Testis (tissue), 3 donors: ENCODE results near the gene PLPPR2. TPM values are rescaled to one million over a fixed set of nuclear protein-coding genes. Genes with fewer than 3 reads are reported as not detected.

ENCODE experiments used
- DNase-seq: peaks from one replicate; pipeline ENCODE4 v3.0.0-alpha.2; 2019
- H3K27ac ChIP-seq, 2 donors: fragments of 200-600 bp; sonication (generic); one replicate each; pipeline ENCODE4 v1.5.1; 2019
- H3K27me3 ChIP-seq: fragments of 200-600 bp; sonication (generic); one replicate; pipeline ENCODE4 v1.5.1; 2019
- H3K36me3 ChIP-seq: fragments of 200-600 bp; sonication (generic); one replicate; pipeline ENCODE4 v1.5.1; 2017; ENCODE audit warnings: low read depth; ENCODE audit errors: missing control alignments
- H3K4me1 ChIP-seq: fragments of 200-600 bp; sonication (generic); one replicate; pipeline ENCODE4 v1.5.1; 2019
- H3K4me3 ChIP-seq, 2 donors: fragments of 200-600 bp; sonication (generic); one replicate each; pipeline ENCODE4 v1.5.1; 2017 to 2019
- H3K9me3 ChIP-seq: fragments of 200-600 bp; sonication (generic); one replicate; pipeline ENCODE4 v1.5.1; 2017
- POLR2A ChIP-seq: fragments of 450-650 bp; IDR thresholded peaks from one replicate; pipeline ENCODE4 v1.6.1; 2017; ENCODE audit warnings: antibody characterized with exemption, mild to moderate bottlenecking, moderate library complexity
- WGBS, 2 donors: methylation state at CpG; one replicate each; pipeline ENCODE4 v1.1.5; 2018; 5-methylcytosine and 5-hydroxymethylcytosine counted together
- intact Hi-C: fragments of 100-400 bp; cut with DNase I; formaldehyde crosslinking; loops from one replicate; pipeline ENCODE4 v1.15.1; 2023; ENCODE audit warnings: low total_unique reads
- polyA plus RNA-seq: library from polyadenylated mRNA; stranded (reverse); fragments of 350-450 nt; fragmentation: Illumina TruSeq; extraction: RNeasy Lipid Tissue Mini Kit (QIAGEN cat#74804); gene quantifications from one replicate; pipeline ENCODE4 v1.2.3, GENCODE V29; 2014; ENCODE audit warnings: low read depth, low replicate concordance; ENCODE audit not compliant: insufficient read depth
- total RNA-seq, 2 donors: library from RNA; depleted of rRNA; stranded (reverse); fragments of >200 nt; gene quantifications; one replicate each; pipeline ENCODE4 v1.2.3, GENCODE V29; 2016
- TF ChIP-seq, protein P1 (sequence below), 3 experiments: fragments of 450-650 bp in 2 of 3; fragments of 200-600 bp in 1 of 3; sonication (generic) in 1 of 3; IDR thresholded peaks; one replicate each; pipeline ENCODE4 v1.5.1; 2016 to 2019; ENCODE audit warnings: antibody characterized with exemption in 3 of 3, mild to moderate bottlenecking in 2 of 3, moderate library complexity in 1 of 3

The PLPPR2 gene
- total and polyA plus RNA-seq, 3 donors from 2014 or later, result 20.3 to 28.9 (median 27.1) TPM

- DNase-seq, result no peak
Observed at GRCh38 chr19:11379857-11380350, 24.7 kb downstream of the PLPPR2 start.

DNA sequence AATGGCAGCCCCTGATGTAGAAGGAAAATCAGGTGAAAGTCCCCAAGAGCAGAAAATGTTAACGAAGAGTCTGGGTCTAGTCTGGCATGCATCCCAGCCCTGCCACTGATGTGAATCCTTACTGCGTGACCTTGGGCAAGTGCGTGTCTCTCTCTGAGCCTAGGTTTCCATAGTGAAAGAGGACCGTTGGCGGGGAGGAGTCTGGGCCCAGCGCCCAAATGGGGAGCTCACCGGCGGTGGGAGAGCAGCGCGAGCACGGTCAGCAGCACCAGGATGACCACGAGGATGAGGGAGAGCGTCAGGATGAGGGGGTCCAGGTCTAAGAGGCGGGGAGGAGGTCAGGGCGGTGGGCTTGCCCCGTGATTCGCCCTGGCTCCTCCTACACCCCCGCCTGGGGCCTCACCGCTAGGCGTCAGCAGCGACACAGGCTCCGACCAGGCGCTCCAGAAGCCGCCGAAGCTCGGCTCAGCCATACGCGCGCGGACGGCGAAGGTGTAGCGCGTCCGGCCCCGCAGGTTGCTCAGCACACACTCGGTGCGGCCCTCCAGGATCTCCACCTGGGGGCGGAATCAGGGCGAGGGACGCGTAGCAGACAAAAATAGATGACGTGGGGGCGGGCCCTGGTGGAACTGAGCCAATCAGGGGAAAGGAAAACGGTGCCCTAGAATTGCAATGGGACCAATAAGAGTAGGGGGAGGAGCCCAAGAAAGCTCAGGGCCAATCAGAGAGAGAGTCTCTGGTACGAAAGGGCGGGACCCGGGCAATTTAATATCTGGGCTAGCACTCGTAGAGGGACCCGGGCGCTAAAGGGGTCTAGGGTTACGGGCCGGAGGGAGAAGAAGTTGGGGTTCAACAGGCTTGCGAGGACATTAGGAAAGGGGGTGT, 25.7 kb downstream of the PLPPR2 start:
- intact Hi-C loops, result no loop called here
- Histone ChIP-seq H3K4me1 (peaks cover 25% of the 10 kb centered on the region), H3K9me3 (no peaks in the 10 kb centered on the region), H3K36me3 (no peaks in the 10 kb centered on the region), H3K27ac (peak overlapping the region; percentile 68 to 89), H3K4me3 (peak overlapping the region; percentile 59 to 64), H3K27me3 (no peaks in the 10 kb centered on the region)
- TF ChIP-seq, protein P1, sequence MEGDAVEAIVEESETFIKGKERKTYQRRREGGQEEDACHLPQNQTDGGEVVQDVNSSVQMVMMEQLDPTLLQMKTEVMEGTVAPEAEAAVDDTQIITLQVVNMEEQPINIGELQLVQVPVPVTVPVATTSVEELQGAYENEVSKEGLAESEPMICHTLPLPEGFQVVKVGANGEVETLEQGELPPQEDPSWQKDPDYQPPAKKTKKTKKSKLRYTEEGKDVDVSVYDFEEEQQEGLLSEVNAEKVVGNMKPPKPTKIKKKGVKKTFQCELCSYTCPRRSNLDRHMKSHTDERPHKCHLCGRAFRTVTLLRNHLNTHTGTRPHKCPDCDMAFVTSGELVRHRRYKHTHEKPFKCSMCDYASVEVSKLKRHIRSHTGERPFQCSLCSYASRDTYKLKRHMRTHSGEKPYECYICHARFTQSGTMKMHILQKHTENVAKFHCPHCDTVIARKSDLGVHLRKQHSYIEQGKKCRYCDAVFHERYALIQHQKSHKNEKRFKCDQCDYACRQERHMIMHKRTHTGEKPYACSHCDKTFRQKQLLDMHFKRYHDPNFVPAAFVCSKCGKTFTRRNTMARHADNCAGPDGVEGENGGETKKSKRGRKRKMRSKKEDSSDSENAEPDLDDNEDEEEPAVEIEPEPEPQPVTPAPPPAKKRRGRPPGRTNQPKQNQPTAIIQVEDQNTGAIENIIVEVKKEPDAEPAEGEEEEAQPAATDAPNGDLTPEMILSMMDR (IDR thresholded peaks at IDR 0.05), result peak; percentile 58 to 79 (median 72)
- no peak for TF ChIP-seq POLR2A
- 1 to 2% methylated on average over 21 to 51 of the region's 54 CpGs for WGBS, 2 donors
- peak; percentile 97 for DNase-seq

More at GRCh38 chr19:11379857-11380350, 24.7 kb downstream of the PLPPR2 start:
- TF ChIP-seq POLR2A, result no peak
- TF ChIP-seq, protein P1 (IDR thresholded peaks at IDR 0.05), result no peak
- intact Hi-C loops, result loop anchor here (10.0 kb wide), 1 partner anchor 85 kb away; the partner anchor contains the start of gene TSPAN16
- H3K36me3 ChIP-seq, result no peaks in the 10 kb centered on the region
- no peak overlapping the region for H3K4me3 ChIP-seq
- WGBS, 2 donors, result 93 to 96% methylated on average over 7 of the region's 7 CpGs
- no peak overlapping the region for H3K27ac ChIP-seq
- H3K27me3 ChIP-seq, result no peaks in the 10 kb centered on the region
- no peaks in the 10 kb centered on the region for H3K9me3 ChIP-seq
- peaks cover 29% of the 10 kb centered on the region for H3K4me1 ChIP-seq

DNA sequence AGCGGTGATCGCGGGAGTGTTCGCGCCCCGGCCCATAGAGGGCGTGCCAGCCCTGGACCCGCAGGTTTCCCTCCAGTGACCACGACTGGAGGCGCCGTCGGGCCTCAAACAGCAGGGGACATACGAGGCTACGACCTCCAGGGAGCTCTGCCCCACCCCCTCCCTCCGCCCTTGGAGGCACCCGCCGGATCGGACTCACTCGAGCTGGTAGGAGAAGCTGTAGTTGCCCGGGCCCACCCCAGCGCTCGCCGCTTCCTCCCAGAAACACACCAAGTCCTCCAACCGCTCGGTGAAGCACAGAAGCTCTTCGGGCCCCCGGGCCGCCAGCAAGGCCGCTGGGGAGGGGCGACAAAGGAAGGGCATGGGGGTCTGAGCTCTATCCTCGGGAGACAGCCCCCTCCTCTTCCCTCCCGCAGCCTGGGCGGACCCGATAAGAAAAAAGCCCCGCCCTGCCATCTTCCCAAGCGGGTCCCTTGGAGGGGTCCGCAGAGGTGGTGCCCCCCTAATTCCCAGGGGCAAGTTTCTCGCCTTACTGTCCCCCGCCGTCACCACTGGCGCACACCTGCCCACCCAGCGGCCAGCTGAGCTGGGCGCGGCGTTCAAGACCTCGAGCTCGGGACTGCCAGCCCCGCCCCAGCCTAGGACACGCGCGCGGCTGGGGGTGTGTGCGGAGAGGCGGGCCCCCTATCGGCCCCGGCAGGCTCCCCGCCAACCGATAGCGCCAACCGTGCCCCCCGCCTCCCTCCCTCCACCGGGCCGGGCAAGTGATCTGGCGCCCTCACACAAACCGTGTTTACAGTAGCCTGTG, 27.9 kb downstream of the PLPPR2 start:
- Histone ChIP-seq H3K27ac (no peak overlapping the region), H3K27me3 (no peaks in the 10 kb centered on the region), H3K4me1 (peaks cover 20% of the 10 kb centered on the region), H3K9me3 (no peaks in the 10 kb centered on the region), H3K36me3 (no peaks in the 10 kb centered on the region), H3K4me3 (peak overlapping the region in 1 of 2 donors; percentile 49)
- no peak for TF ChIP-seq POLR2A
- TF ChIP-seq, protein P1 (IDR thresholded peaks at IDR 0.05), result peak in 2 of 3 experiments; percentile 40 to 63
- intact Hi-C loops, result no loop called here
- 2 to 4% methylated on average over 23 to 47 of the region's 65 CpGs for WGBS, 2 donors
- DNase-seq, result peak; percentile 57

DNA sequence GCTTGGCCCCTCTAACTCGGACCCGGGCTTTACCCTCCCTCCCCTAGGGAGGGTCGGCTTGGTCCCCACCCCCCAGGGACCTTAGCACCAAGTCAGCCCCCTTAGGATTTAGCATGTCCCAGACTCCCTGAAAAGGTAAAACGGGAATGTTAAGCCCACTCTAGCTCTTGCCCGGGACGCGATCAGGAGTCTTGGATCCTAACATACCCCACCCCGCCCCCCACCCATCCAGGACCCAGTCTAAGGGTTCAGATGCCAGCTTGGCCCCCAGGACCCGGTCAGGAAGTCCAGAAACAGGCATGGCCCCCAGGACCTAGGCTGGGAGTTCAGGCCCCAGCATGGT, 28.4 kb downstream of the PLPPR2 start:
- no peak overlapping the region for H3K27ac ChIP-seq
- peaks cover 20% of the 10 kb centered on the region for H3K4me1 ChIP-seq
- TF ChIP-seq, protein P1 (IDR thresholded peaks at IDR 0.05), result no peak
- TF ChIP-seq POLR2A, result no peak
- H3K4me3 ChIP-seq, result peak overlapping the region in 1 of 2 donors; percentile 49
- no peaks in the 10 kb centered on the region for H3K27me3 ChIP-seq
- intact Hi-C loops, result no loop called here
- H3K9me3 ChIP-seq, result no peaks in the 10 kb centered on the region
- DNase-seq, result no peak
- 0% methylated on average over 5 of the region's 9 CpGs; no CpG with 5 or more reads in 1 of the 2 donors for WGBS, 2 donors
- no peaks in the 10 kb centered on the region for H3K36me3 ChIP-seq
